Measurements from ENCODE around the gene CHMP2A. TPM values are rescaled to one million over a fixed set of nuclear protein-coding genes. Genes with fewer than 3 reads are reported as not detected.

The CHMP2A gene
- total and polyA plus RNA-seq, 2 of the 13 experiments (the other 11 are each of a cell fraction or from before 2014, with no cell fraction given), result 49.7 to 55.0 TPM

- TF ChIP-seq MYPOP (CRISPR knock-in tag; IDR thresholded peaks at IDR 0.05) (0 out of 2 replicates have a peak, but pooled peaks have one; percentile 58), ZNF576 (CRISPR knock-in tag; IDR thresholded peaks at IDR 0.05) (no peak), CEBPZ (IDR thresholded peaks at IDR 0.05; ENCODE audit: low read length) (no peak), ZHX1 (CRISPR knock-in tag; IDR thresholded peaks at IDR 0.05; ENCODE audit: low read depth) (peak; percentile 62; the same call in 1 of the 2 replicates), ZUFSP (CRISPR knock-in tag; IDR thresholded peaks at IDR 0.05; ENCODE audit: borderline replicate concordance) (no peak), ATM (IDR thresholded peaks at IDR 0.05; ENCODE audit: borderline replicate concordance) (no peak), ZNF772 (CRISPR knock-in tag; IDR thresholded peaks at IDR 0.05) (no peak), THAP8 (CRISPR knock-in tag; IDR thresholded peaks at IDR 0.05; ENCODE audit: borderline replicate concordance) (no peak), THYN1 (CRISPR knock-in tag; IDR thresholded peaks at IDR 0.05; ENCODE audit: borderline replicate concordance, low read depth) (no peak), ZNF691 (CRISPR knock-in tag; IDR thresholded peaks at IDR 0.05; ENCODE audit: borderline replicate concordance, low read depth) (0 out of 2 replicates have a peak, but pooled peaks have one; percentile 22), ZBTB20 (CRISPR knock-in tag; IDR thresholded peaks at IDR 0.05; ENCODE audit: borderline replicate concordance, low read depth) (0 out of 2 replicates have a peak, but pooled peaks have one; percentile 23)
These were observed 10.9 kb downstream of the CHMP2A start, which contains the start of gene TRIM28 (continued) for GRCh38 chr19:58543826-58544590.
